Subcutaneous adipose tissue (tissue), 4 donors: Measurements from ENCODE around the gene HERC2. TPM values are rescaled to one million over a fixed set of nuclear protein-coding genes. Genes with fewer than 3 reads are reported as not detected.
"Not testable (repeated sequence)": the region's sequence is repeated elsewhere in the genome, so short reads cannot be mapped to it uniquely, and the experiment has no call there.

Experiments used
- total RNA-seq, 4 donors: library from RNA; depleted of rRNA; stranded (reverse); fragments of >200 nt; gene quantifications; one replicate each; pipeline ENCODE4 v1.1.0, GENCODE V29; 2016
- TF ChIP-seq, protein P1 (sequence below): fragments of 450-650 bp; IDR thresholded peaks from one replicate; pipeline ENCODE4 v1.5.1; 2016; ENCODE audit warnings: low read depth, mild to moderate bottlenecking, control low read depth, antibody characterized with exemption, moderate library complexity

Gene HERC2
- total RNA-seq = 10 to 100 TPM; 41.5 to 73.8 (median 50.7) TPM

DNA sequence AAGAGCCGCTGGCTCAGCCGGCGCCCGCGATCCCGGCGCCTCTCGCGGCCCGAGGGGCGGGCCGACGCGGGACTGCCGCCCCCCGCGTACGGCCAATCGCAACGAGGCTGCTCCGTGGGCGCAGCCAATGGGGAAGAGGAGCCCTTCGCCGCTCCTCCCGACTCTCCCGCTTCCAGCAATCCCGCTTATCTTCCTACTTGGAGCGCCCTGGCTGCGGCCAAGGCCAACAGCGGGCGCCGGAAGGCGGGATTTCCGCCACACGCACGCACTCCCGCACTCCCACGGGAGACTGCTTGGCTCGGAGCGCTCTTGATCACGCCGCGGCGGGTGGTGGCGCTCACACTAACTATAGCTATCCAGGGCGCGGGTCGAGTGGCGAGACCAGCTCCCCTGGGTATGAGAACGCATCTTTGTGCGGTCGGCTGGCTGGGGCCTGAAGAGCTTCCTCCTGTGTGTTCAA lies at the start of gene HERC2:
Gene HERC2, minus strand, starts transcription at position 51 of the 460 bp plus-strand sequence. CDS start 746 bp downstream, outside the sequence.
- TF ChIP-seq, protein P1, sequence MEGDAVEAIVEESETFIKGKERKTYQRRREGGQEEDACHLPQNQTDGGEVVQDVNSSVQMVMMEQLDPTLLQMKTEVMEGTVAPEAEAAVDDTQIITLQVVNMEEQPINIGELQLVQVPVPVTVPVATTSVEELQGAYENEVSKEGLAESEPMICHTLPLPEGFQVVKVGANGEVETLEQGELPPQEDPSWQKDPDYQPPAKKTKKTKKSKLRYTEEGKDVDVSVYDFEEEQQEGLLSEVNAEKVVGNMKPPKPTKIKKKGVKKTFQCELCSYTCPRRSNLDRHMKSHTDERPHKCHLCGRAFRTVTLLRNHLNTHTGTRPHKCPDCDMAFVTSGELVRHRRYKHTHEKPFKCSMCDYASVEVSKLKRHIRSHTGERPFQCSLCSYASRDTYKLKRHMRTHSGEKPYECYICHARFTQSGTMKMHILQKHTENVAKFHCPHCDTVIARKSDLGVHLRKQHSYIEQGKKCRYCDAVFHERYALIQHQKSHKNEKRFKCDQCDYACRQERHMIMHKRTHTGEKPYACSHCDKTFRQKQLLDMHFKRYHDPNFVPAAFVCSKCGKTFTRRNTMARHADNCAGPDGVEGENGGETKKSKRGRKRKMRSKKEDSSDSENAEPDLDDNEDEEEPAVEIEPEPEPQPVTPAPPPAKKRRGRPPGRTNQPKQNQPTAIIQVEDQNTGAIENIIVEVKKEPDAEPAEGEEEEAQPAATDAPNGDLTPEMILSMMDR = not testable (repeated sequence)

GRCh38 chr15:28357984-28358383 lies 36.0 kb upstream of the HERC2 start, which contains the start of gene GOLGA6L24:
Gene GOLGA6L24 (minus strand): TSS chr15:28358084. CDS start chr15:28358023, 61 bp downstream.
- TF ChIP-seq, protein P1 = not testable (repeated sequence)

DNA sequence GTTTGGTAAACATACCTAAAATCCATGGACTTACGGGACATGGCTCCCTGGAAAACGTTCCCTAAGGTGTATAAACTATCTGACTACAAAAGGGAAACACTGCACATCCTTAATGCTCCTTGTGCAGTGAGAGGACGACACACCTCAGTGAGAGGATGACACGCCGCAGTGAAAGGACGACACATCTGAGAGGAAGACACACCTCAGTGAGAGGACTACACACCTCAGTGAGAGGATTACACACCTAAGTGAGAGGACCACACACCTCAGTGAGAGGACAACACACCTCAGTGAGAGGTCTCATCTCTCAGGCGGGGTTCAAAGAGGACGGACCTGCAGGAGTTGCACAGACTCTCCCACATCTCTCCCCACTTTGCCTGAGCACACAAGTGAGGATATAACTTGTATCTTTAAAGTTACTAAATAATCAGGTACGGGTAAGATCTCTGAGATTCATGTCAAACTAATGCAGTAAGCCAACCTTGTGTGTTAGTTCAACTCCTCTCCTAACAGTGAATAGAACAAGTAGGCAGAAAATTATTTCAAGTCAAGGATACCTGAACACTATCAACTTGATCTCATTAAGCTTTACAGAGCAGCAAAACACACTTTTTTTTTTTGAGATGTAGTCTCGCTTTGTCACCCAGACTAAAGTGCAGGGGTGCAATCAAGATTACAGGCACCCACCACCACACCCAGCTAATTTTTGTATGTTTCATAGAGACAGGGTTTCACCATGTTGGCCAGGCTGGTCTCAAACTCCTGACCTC lies 32.1 kb downstream of the HERC2 start:
- TF ChIP-seq, protein P1 = no peak

- TF ChIP-seq, protein P1 = no peak
Measured at GRCh38 chr15:28286031-28286430, 35.9 kb downstream of the HERC2 start.

GRCh38 chr15:28281876-28282275 lies 40.1 kb downstream of the HERC2 start:
- TF ChIP-seq, protein P1 = no peak

DNA sequence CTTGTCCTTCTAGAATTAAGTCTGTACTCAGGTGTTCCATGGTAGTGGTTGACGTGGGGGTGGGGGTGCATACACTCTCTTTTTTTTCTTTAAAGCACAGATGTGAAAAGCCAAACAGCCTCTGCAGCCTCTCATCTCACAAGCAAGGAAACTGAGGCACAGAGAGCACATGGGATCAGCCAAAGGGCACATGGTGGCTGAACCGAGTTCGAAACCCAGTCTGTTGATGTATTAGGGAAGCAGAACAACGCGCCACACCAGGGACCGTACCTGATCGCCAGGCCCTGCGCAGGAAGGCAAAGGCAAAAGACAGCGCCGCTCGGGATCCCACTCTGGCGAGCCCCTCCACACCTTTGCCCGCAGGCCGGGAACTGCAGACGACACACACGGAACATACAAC lies 47.3 kb downstream of the HERC2 start:
- TF ChIP-seq, protein P1 = no peak

DNA sequence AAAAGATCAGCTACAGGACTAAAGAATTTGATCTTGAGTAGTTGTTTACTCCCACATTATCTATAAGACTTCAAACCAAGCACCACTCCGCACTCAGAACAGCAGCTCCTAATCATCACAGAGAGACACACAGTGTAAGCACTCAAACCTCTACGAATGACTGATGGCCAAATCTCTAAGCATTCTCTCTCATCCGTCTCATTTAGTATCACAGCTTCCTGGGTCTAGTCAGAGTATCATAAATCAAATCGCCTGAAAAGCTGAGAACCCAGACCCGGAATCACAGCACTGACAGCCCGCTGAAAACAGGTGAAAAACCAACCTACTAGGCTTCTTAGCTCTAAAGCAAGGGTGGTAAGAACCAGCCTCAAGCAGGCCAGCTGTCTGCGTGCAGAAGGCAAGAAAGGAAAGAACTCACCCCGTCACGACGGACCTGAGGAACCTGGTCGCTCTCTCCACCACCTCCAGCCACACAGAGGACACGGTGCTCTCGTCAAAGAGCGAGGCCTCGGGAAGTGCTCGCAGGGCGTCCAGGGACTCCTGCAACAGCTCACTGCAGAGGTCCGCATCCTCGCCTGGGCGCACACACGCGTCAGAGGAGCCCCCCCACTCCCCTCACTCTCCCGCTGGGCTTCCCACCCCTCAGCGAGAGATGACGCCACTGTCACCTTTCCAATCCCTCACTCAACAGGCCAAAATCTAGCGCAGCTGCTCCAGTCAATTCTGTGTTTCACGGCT lies 47.9 kb downstream of the HERC2 start:
- TF ChIP-seq, protein P1 = no peak
